Left cardiac atrium (tissue), 4 donors: ENCODE results near the gene TRIM36. TPM values are rescaled to one million over a fixed set of nuclear protein-coding genes. Genes with fewer than 3 reads are reported as not detected.

ENCODE experiments used
- ATAC-seq, 2 donors: fragments of 200-7000 bp; cut with Tn5 transposase; one replicate each; pipeline ENCODE4 v1.9.1; 2020; ENCODE audit warnings: mild to moderate bottlenecking in 2 of 2, moderate library complexity in 2 of 2
- DNase-seq: peaks from one replicate; pipeline ENCODE4 v3.0.0-alpha.2; 2020
- intact Hi-C, 2 donors: fragments of 100-400 bp; cut with DNase I; formaldehyde crosslinking; loops; one replicate each; pipeline versions ENCODE4 v1.14.1 to v1.15.1; 2022 to 2023
- long read RNA-seq: library from polyadenylated mRNA; unstranded; transcript quantifications from one replicate; pipeline ENCODE4 v2.0.0, GENCODE V29; 2021
- total RNA-seq, 2 donors: library from RNA; stranded (reverse); fragmentation: NEBNext Ultra II Directional; extraction: Animal tissue kit (Norgen Biotek cat#: 25700); gene quantifications; one replicate each; pipeline ENCODE4 v1.2.1, GENCODE V29; 2021
- donor health status: DM: no; HTN: yes; CAD: no.
- donor health status: DM: no; HTN: yes; CAD: no; lungs with severe emphysema.
- donor health status: DM: yes; HTN: yes; CAD: no.
- donor health status: Dilated cardiomyopathy.

The TRIM36 gene, protein sequence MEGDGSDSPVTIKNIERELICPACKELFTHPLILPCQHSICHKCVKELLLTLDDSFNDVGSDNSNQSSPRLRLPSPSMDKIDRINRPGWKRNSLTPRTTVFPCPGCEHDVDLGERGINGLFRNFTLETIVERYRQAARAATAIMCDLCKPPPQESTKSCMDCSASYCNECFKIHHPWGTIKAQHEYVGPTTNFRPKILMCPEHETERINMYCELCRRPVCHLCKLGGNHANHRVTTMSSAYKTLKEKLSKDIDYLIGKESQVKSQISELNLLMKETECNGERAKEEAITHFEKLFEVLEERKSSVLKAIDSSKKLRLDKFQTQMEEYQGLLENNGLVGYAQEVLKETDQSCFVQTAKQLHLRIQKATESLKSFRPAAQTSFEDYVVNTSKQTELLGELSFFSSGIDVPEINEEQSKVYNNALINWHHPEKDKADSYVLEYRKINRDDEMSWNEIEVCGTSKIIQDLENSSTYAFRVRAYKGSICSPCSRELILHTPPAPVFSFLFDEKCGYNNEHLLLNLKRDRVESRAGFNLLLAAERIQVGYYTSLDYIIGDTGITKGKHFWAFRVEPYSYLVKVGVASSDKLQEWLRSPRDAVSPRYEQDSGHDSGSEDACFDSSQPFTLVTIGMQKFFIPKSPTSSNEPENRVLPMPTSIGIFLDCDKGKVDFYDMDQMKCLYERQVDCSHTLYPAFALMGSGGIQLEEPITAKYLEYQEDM
- total RNA-seq, result under 1 TPM; 0.71 to 0.80 TPM
- long read RNA-seq, full-length matches to known transcripts, result 1 of 1 reads
- long read RNA-seq, partial matches to known transcripts, result 0 of 1 reads
- long read RNA-seq, other reads (novel, unspliced or antisense), result 0 of 1 reads

DNA sequence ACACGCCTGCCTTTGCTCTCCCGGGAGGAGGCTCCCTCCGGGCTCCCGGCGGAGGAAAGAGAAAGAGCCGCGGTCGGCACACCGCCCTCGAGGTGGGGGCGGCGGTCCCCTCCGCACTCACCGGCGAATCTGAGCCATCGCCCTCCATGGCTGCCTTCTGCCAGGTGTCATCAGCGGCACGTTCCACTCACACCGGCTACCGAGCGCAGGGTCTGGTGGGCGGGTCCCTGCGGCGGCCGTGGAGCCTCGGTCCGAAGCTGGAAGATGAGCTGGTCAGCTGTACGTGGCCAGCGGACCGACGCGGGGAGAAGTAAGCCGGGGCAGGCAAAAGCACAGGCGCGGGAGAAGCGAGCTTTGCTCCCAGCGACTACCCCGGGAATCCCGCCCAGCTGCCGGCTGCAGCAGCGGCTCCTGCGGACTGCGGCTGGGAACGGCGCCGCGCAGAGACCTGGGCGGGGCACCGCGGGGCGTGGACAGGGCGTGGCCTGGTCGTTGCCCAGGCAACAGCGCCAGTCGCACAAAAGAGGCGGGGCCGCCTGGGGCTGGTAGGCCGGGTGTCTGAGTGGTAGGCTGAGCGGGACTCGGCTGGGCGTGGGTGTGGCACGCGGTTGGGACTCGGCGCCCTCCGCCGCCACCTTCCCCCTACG is at the start of gene TRIM36:
Gene TRIM36, minus strand, starts transcription at position 422 of the 647 bp plus-strand sequence. Its CDS starts 274 bp downstream, at position 148.
- DNase-seq (peak; percentile 93), ATAC-seq (peak; percentile 99 to 100)
- intact Hi-C loops, result no loop called here

DNA sequence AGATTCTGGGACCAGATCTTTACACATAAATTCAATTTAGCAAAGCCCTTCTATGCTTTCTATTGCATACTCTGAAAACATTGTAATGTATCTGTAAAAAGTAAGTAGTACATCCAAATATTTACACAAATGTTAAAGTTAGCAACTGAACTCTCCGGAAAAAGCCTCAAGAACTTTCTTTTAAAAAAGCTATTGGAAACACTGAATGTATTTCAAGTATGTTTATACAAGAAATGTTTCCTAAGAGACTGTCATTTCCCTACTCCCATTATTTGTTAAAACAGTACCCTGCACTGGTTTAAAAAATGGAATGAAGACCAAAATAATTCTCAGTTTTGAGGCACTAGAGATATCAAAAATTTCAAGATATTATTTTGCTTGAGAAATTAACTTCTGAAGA is 44.8 kb upstream of the TRIM36 start:
- ATAC-seq (no peak), DNase-seq (no peak)
- intact Hi-C loops, result no loop called here

DNA sequence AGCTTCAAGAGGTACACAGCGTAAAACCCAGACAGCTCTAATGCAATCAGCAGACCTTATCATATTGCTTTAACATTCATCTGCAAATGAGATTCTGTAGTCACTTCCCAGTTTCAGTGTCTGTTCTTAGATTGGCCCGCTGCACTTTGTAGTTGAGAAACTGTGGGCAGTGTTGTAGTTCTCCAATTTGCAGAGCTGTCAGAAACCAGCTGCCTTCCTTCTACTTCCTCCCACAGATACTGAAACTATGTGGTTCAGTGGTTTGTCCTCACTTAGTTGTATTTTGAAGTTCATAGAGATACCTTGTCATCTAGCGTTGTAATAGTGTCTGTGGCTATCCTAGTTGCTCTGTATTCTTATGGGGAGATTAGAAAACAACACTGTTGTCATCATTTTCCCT is 39.6 kb upstream of the TRIM36 start:
- peak; percentile 68 to 87 for ATAC-seq
- intact Hi-C loops, result no loop called here
- DNase-seq, result no peak

DNA sequence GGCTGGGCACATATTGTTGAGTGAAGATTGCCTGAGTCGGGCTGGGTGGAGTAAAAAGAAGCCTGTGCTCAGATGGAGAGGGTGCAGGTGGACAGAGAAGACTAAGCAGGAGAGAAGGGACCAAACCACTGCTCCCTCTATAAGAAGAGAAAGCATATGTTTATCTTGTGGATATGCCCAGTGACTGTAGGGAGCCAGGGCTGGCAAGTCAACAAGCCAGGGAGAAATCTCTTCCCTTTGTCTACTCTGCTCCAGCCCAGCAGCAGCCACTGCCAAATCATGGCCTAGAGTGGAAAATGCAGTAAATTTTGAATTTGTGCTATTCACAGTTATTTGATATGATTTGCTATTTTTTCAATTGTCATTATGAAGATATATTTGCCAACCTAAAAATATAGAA is 33.2 kb upstream of the TRIM36 start:
- intact Hi-C loops, result no loop called here
- DNase-seq, result no peak
- no peak for ATAC-seq

DNA sequence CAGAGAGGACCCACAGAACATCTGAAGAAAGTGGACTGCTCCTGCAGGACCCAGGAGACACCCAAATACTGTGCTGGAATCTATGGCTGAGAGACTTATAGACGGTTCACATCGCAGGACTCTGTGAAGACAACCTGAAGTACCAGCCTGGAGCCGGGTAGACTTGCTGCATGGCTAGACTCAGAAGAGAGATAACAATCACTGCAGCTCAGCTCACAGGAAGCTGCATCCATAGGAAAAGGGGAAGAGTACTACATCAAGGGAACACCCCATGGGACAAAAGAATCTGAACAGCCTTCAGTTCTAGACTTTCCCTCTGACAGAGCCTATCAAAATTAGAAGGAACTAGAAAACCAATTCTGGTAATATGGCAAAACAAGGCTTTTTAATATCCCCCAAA is 26.5 kb upstream of the TRIM36 start:
- ATAC-seq (no peak), DNase-seq (no peak)
- intact Hi-C loops, result no loop called here

DNA sequence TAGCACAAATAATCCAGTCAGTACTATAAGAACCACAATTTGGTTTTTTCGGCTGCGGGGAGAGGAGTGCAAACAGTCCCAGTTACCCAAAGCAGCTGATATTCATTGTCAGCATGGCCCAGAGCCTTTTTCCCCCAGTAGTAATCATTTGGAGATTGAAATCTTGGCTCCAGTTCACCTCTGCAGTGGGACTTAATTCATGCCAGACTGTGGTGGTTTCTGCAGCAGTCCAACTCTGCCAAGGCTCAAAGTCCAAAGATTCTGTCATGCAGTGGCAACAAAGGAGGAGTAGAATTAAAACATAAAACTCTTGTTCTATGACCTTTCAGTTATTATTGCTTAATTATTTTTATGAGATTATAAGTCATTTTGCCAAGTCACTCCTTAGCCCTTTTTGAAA is 25.0 kb upstream of the TRIM36 start:
- intact Hi-C loops, result no loop called here
- ATAC-seq (no peak), DNase-seq (no peak)

DNA sequence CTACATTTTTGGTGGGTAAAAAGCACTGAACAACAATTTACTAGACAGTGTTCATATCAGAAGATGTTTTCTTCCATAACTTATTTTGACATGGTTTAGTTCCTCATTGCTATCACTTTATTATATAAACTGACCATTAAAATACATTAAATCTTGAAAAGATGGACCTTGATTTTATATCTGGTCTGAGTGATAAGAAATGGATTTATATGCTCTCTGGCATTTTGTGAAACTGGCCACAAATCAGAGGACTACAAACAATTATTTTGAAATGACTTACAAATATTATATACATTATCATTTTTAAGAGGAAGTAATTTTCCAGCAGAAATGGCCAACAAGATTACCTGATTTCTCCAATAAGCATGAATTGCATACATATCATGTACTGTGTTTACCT is 23.6 kb upstream of the TRIM36 start:
- ATAC-seq (no peak), DNase-seq (no peak)
- intact Hi-C loops, result no loop called here

DNA sequence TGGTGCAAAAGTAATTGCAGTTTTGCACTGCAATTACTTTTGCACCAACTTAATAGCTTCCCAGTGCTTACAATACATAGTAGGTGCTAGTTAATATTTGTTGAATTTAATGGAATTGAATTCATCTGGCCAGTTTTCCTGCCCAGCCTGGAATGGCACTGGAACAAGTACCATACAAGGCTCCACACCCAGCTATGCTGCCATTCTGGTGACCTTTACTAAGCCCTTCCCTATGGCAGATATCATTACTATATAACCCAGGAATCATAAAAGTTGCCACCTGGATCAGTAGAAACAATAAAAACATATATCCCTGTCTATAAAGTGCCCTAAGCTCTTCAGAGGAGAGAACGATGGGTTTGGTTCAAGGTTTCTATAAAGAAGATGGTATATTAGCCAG is 22.4 kb upstream of the TRIM36 start:
- ATAC-seq, result no peak
- intact Hi-C loops, result no loop called here
- no peak for DNase-seq

DNA sequence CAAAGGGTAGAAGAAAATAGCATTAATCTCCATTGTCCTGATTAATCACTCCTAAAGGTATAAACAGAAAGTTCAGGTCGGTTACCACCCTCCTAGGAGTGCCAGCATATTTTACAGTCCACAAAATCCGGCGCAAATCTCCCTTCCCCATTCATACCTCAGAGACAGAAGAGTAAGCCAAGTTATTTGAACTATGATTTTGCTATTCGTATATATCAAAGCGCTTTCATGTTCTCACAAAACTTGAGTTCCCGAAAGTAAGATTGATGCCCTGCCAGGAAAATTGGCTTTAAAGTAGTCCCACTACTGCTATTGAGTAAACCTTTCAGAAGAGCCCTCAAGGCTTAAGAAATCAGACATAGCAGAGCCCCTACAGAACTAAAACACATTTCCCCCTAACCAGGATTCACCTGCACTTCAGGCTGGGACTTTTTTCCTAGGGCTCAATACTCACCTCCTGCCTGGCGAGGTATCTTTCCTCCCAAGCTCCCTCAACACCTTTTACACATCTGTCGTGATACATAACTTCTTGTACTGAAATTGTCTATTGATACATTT is 21.8 kb upstream of the TRIM36 start:
- intact Hi-C loops, result no loop called here
- no peak for DNase-seq
- ATAC-seq, result no peak

DNA sequence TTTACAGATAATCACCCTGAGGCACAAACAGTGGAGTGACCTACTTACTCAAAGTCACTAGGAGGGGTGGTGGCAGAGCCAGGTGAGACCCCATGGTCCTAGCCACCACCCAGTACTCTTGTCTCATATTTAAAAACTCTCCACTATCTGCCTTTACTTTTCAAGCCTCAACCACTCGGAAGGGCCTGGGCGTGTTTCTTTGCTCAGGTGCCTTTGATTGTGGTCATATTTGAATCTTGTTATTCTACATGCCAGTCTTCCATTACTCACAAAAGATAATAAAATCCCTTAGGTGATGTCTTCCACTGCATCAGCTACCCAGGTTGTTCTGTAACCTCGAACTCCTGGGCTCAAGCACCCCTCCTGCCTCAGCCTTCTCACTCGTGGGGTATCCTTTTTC is 20.7 kb upstream of the TRIM36 start:
- DNase-seq (no peak), ATAC-seq (no peak)
- intact Hi-C loops, result no loop called here

DNA sequence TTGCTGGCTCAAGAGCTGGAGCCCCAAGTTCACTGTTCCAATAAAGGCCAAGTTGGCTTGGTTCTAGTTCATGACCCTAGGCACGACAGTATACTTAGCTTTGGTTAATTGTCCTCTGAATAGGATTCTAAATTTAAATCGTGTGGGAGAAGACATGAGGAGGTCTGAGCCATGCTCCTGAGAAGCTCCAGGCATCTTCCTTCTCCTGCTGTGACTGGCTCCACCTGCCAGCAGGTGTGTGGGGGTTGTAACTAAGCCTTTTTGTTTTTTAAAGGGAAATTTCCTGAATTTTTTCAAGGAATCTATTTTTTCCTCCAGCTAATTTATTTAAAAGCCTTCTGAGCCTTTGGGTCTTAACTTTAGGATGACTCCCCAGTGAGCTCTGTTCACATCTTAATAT is 20.2 kb upstream of the TRIM36 start:
- ATAC-seq (no peak), DNase-seq (no peak)
- intact Hi-C loops, result no loop called here

DNA sequence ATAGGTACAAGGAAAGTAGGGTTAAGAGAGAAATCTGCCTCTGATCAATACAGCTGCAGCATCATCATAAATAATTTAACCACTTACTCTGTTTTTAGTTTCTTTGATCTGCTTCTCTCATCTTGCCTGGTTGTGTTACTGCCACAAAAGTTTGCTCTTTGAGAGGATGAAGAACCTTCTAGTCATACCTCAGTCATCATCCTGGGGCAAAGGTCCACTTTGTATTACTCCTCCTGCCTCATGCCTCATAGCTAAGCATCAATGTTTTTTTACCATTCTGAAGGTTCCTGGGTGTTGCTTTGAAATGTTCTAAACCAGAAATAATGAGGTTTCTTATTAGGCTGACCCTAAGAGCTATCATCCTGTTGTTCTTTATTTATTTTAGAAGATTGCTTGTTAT is 17.1 kb upstream of the TRIM36 start:
- ATAC-seq, result no peak
- intact Hi-C loops, result no loop called here
- DNase-seq, result no peak

DNA sequence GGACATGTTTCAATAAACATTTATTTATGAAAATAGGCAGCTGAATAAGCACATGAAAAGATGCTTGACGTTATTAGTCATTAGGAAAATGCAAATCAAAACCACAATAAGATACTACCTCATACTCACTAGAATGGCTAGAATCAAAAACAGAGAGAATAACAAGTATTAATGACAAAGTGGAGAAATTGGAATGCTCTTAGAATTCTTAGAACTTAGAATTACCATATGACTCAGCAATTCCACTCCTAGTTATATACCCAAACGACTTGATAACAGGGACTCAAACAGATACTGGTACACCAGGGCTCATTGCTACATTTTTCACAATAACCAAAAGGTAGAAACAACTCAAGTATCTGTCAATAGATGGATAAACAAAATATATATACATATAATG is 15.1 kb upstream of the TRIM36 start:
- DNase-seq (no peak), ATAC-seq (no peak)
- intact Hi-C loops, result no loop called here

DNA sequence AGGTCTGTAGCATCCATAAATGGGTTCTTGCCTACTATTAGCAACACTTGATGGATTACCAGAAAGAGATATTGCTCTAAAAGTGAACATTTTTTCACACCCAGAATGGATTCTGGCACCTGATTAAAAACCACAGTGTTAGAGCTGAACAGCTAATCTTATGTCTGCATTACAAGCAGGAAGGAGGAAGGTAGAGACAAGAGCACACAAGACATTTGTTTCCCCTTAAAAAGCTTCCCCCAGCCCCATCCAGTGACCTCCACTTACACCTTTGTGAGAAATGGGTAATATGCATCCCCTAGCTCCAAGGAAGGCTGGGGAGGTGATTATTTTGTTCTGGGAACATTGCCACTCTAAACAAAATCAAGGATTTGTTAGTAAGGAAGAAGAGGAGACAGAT is 12.0 kb upstream of the TRIM36 start:
- ATAC-seq (no peak), DNase-seq (no peak)
- intact Hi-C loops, result no loop called here

DNA sequence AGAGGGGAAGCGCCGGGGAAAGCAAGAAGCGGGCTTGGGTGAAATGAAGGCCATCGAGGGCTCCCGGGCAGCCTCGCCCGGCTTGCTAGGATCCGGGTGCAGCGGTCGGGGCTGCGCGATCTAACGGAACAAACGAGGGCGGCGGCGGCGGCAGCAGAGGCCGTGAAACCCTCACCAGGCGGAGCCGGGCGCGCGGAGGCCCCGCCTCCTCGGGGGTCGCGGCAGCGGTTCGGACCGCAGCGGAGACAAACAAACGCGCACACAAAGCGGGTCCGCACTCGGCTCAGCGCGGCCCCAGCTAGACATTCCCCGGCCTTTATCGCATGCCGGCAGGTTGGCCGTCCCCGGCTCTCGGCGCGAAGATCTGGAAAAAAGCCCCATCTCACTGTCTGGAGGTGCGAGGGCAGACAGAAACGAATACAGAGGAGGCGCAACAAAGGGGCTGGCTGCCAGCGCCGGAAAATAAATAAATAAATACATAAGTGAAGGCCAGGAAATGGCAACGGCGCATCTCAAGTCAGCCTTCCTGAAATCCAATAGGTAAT is 10.5 kb upstream of the TRIM36 start:
- ATAC-seq, result peak; percentile 63 to 80
- intact Hi-C loops, result no loop called here
- no peak for DNase-seq

DNA sequence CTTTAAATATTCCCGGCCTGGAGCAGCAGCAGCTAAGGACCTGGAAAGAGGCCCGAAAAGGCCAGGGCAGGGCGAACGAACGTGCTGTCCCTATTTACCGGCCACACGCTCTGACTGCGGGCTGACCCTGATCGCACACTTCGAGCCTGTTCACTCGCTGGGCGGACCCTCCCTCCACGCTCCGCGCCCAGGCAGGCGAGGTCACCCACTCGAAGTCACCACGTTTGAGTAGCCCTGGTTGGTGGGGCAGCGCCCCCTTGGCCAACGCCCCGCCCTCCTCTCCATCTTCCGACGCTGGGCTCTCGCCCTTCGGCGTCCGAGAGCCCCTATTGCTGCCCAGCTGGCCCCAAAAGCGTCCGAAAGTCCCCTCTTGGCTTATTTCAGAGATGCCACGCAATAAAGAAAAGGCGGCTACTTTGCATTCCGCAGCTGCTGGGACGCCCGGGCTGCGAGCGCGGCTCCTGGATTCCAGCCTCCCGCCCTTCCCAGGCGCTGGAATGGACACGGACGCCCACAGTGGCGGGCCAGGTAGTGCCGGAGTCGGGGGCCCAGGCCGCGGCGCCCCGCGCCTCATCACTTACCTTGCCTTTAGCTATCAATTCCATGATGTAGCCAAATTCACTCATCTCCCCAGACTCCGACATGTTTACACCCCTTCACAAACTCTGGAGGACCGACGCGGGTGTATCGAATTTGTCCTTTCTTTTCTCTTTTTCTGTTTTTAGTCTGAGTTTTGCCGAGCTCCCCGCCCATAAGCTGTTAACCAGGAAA is 9.9 kb upstream of the TRIM36 start:
- DNase-seq, result no peak
- ATAC-seq, result peak; percentile 56 to 69
- intact Hi-C loops, result no loop called here

DNA sequence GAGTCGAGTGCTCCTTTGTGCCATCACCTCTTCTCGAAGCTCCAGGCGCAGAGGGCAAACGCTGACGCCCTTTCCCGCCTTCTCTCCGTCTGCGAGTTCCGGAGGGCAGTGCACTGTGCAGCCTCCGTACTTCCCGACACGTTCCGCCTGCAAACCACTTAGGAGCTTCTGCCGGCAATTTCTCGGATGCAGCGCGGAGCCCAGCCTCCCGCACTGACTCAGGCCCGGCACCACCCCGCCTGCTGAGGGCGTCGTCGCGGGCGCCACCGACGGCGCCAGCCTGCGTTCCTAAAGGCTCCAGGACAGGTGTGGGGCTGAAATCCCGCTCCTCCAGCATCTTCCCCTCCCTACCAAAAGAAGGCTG is 9.3 kb upstream of the TRIM36 start:
- peak in 1 of 2 donors; percentile 37 for ATAC-seq
- intact Hi-C loops, result no loop called here
- no peak for DNase-seq

DNA sequence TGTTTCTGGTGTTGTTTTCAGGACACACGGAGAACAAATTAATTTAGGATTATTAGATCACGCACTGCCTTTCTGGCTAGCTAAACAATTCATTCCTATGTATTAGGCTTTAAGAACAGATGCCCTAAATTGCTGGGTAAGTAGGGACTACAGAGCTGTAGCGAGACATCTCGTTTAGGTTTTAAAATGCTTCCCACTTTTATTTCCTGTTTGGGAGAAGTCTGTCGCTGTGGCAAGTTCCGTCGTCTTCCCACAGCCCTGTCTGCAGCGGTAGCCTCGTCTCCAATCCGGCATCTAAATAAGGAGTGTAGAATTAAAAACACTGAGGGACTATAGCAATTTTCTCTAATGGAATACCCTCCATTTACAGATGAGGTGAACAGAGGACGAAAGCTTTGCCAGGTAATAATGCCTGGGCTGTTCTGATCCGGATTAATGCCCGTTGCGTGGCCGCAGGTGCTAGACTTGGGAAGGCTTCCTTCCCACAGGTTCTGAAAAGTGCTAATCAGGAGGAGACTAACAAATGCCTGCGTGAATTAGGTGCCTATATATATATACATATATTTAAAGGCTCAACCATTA is 1.3 kb upstream of the TRIM36 start:
- ATAC-seq, result no peak
- intact Hi-C loops, result no loop called here
- no peak for DNase-seq
